ENCODE data around the gene CBX2.
A peak's percentile ranks its signal among the peaks of the same experiment; 100 is the strongest.

Gene CBX2

GRCh38 chr17:79799538-79800324, 21.8 kb downstream of the CBX2 start:
- no peak for DNase-seq (ENCODE audit: low read depth in 2 of 2)

GRCh38 chr17:79800325-79801155, 22.6 kb downstream of the CBX2 start:
- DNase-seq (ENCODE audit: low read depth in 2 of 2): peak in 1 of 2 donors; percentile 32

- DNase-seq (ENCODE audit: low read depth in 2 of 2): no peak
These were observed 23.4 kb downstream of the CBX2 start for GRCh38 chr17:79801156-79802038.

- no peak for DNase-seq (ENCODE audit: low read depth in 2 of 2)
These were observed 24.2 kb downstream of the CBX2 start for GRCh38 chr17:79802039-79802735.

- no peak for DNase-seq (ENCODE audit: low read depth in 2 of 2)
These were observed 24.9 kb downstream of the CBX2 start for GRCh38 chr17:79802736-79803420.

GRCh38 chr17:79803421-79803996, 25.6 kb downstream of the CBX2 start:
- DNase-seq (ENCODE audit: low read depth in 2 of 2): no peak

GRCh38 chr17:79803997-79804855, 26.3 kb downstream of the CBX2 start:
- peak; percentile 69 for DNase-seq (ENCODE audit: low read depth in 2 of 2)

- DNase-seq (ENCODE audit: low read depth in 2 of 2): no peak
These were observed 27.1 kb downstream of the CBX2 start for GRCh38 chr17:79804856-79805696.

GRCh38 chr17:79806446-79806760, 28.5 kb downstream of the CBX2 start:
- no peak for DNase-seq (ENCODE audit: low read depth in 2 of 2)

GRCh38 chr17:79806863-79807720, 29.1 kb downstream of the CBX2 start:
- no peak for DNase-seq (ENCODE audit: low read depth in 2 of 2)

GRCh38 chr17:79808763-79809529, 31.0 kb downstream of the CBX2 start:
- no peak for DNase-seq (ENCODE audit: low read depth in 2 of 2)

- DNase-seq (ENCODE audit: low read depth in 2 of 2): no peak
These were observed 31.7 kb downstream of the CBX2 start for GRCh38 chr17:79809530-79810129.

GRCh38 chr17:79810130-79811010, 32.4 kb downstream of the CBX2 start:
- peak; percentile 58 to 63 for DNase-seq (ENCODE audit: low read depth in 2 of 2)

- DNase-seq (ENCODE audit: low read depth in 2 of 2): no peak
These were observed 33.3 kb downstream of the CBX2 start for GRCh38 chr17:79811011-79811867.

All from activated CD4-positive, alpha-beta T cell treated with anti-CD3 and anti-CD28 coated beads for 24 hours (primary cell).